Measurements from ENCODE around the gene PHACTR1.
A peak's percentile ranks its signal among the peaks of the same experiment; 100 is the strongest.

Gene PHACTR1

DNA sequence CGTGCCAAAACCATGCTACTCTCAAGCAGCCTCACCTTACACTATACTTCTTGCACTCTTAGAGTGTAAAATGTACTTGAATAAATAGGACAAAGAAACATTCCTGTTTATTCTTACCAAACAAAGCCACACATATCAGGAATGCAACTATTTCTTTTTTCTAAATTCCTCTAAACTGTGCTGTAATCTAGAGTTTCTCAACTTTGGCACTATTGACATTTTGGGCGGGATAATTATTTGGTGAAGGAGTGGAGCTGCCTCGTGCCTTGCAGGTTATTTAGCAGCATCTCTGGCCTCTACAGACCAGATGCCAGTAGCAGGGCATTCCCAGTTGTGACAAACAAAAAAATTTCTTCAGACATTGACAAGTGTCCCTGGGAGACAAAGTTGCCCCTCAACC, 86.9 kb downstream of the PHACTR1 start:
- no peak for DNase-seq (ENCODE audit: low spot score)

DNA sequence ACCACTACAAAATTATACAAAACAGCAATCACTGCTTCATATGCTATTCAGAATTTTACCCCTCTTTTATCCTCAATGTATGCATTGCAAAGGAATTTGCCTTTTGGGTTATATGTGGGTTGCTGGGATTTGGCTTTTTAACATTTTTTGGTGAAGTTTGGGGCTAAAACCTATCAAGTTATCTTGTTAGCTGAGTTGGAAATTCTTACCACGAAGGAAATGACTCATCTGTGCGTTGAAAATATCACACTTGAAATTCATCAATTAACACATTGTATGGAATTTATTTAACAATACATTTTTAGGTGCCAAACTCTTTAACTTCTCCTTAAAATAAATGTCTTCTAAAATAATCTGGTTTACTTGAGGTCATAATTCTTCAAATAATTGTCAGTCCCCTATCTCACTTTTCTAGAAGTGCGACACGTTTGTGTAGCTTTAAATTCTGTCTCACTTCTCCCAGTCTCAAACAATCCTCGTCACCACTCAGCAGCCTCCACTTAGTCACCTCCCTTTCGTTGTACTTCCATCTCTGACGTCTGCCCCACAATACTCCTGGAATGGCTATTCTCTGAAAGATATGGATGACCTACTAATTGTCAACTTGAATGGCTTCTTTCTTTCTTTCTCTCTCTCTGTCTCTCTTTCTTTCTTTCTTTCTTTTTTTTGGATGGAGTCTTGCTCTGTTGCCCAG, 88.5 kb downstream of the PHACTR1 start:
- DNase-seq (ENCODE audit: low spot score): no peak

DNA sequence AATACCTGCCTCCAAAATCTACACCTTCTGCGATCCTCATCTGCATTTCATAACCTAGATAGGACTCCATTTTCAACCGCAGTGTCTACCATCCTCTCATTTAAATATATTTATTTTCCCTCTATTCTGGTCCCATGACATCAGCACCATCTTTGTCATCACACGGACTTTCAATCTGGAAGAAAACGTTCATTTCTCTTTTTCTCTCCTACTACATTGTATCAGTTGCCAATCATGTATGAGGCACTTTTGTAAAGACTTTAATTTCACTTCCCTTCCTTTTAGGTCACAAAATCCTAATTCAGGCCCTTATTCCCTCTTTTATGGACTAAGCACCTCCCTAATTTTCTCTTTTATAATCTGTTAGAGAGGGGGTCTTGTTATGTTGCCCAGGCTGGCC, 89.6 kb downstream of the PHACTR1 start:
- no peak for DNase-seq (ENCODE audit: low spot score)

DNA sequence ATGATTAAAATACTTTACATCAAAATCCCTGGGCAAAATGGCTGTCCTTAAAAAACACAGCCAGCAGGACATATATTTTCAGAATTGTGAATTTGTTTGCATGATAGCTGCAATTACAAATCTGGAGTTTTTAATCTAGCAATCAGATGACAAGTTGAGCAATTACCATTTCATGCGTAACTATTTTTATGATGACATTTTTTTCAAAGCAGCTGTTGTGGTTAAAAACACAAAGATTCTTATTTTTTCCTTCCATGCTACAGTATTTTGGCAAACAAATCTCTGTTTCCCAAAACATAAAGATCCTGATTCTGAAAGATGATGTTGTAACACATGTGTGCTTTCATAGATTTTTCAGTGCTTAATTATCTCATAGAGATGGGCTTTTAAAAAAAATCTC, 90.2 kb downstream of the PHACTR1 start:
- DNase-seq (ENCODE audit: low spot score): no peak

DNA sequence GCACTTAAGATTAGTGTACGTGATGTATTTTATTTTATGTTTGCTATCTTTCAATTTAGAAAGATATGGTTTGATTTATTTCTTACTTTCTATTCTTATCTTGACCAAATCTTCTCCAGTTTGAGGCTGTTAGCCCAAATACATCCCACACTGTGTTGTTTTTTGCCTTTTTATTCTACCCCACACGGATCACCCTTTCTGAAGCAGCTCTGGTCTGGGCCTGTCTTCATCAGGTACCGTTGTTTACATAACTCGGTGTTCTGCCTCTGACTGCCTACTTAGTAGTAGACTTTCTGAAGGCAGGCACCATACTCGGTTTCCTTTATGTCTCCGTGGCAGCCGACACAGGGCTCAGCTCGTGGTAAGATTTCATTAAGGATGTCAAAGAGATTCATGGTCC, 95.0 kb downstream of the PHACTR1 start:
- DNase-seq (ENCODE audit: low spot score): no peak

DNA sequence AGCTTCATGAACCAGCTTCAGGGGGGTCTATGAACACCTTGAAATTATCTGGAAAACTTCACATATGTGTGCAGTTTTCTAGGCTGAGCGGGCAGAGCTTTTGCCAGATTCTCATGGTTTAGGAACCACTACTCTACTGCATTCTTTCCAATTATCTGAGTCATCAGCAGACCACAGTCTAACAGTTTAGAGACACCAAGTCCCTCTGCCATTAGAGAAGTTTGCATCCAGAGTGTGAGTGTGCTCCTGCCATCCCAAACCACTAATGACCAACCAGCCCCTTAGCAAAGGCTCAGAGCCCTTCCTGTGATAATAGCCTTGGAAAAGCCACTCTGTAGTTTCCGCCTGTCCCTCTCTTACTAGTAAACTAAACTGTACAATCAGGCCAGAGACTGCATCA, 96.8 kb downstream of the PHACTR1 start:
- DNase-seq (ENCODE audit: low spot score): no peak

DNA sequence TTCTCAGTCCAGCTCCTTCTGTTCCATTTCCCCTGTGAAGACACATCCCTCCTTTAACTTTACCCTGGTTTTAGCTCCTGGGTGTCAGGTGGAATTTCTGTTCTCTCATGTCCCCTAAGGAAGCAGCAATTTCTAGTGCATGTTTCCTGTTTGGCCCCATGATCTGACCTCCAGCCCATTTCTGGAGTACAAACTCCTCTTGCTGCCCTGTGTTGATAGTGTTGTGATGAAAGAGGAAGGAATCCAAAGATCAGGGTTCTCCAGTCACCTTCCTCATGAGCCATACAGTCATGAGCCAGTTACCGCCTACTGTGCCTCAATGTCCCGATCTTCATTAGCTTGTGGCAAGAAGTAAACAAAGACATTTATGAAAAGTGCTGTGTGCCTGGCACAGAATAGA, 97.4 kb downstream of the PHACTR1 start:
- DNase-seq (ENCODE audit: low spot score): no peak

DNA sequence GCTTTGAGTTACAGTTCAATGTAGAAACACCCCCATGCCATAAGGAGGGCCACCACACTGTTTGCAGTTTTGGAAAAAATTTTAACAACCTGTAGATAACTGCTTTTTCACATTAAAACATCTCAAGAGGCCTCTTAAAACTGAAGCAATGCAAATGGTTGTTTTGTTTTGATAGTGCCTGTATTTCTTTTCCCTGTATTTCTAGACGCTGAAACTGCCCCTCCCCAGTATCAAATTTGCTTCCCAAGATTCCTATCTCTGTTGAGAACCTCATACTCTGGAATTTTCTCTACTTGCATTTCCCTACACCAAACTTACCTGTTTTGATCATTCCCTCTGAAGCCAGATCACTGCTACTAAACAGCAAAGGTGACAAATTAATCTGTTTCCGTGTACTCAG, 98.5 kb downstream of the PHACTR1 start:
- no peak for DNase-seq (ENCODE audit: low spot score)

DNA sequence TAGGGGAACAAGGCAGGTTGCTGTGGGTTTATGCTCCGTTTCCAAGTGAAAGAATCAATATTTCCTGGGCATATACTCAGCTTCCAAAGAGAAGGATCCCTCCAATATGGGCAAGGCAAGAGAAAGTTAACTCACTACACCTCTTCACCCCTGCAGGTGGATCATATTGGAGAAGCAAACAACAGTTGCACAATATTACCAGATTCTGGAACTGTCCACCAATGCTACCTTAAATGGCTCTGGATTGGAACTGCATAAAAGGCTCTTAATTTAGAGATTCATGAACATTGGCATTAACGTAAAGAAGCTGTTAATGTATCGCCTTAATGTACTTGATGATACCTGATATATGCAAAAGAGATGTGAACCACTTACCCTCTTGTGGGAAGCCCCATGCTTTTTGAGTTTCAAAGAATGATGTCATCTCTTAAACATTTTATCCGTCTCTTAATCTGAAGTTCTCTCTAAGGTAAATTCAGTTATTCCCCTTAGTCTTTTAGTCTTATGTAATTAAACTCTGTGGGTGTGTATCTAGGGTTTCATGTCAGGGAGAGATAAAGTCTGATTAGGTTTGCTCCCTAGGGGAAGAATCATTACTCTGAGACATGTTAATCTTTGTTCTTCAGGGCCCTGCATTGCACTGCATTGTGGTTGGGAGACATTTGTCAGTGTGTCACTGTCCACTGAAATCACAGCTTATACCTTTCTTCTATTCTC, 99.5 kb downstream of the PHACTR1 start:
- DNase-seq (ENCODE audit: low spot score): no peak

DNA sequence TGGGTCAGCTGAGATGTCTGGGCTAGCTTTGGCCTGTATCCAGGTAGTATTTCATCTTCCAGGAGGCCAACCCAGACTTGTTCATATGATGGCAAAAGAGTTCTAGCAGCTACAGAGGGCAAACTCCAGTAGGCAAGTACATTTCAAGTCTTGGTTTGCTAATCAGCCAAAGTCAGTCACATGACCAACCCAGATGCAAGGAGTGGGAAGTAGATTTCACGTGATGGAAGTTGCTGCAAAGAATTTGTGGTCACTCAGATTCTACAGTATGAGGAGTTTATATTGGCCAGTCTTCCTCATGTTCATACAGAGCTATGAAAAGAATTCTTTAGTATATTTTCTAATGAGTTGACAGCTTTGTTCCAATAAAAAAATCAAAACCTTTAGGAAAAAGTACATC, 101.8 kb downstream of the PHACTR1 start:
- no peak for DNase-seq (ENCODE audit: low spot score)

DNA sequence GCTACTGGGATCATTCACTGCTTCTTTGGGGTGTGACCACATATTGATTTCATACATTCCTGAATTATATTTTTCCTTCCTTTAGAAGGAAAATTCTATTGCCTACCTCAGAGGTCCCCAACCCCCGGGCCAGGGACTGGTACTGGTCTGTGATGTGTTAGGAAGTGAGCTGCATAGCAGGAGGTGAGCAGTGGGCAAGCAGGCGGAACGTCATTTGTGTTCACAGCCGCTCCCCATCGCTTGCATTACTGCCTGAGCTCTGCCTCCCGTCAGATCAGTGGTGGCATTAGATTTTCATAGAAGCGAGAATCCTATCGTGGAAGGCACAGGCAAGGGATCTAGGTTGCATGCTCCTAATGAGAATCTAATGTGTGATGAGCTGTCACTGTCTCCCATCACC, 107.3 kb downstream of the PHACTR1 start:
- DNase-seq (ENCODE audit: low spot score): no peak

DNA sequence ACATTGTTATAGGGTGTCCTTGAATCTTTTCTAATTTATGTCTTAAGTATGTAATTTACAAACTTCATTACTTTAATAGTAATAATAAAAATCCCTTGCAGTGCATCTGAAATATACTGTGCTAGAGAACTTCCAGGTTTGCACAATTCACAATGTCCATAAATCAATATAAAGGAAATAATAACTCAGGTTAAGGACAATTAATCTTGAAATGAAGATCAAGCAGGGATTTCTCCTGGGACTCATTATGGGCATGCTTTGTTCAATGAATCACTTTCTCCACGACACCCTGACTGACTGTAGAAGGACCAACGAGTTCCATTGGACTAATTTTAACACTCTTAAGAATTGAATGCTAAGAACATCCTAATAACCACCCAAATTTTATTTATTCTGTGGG, 110.0 kb downstream of the PHACTR1 start:
- no peak for DNase-seq (ENCODE audit: low spot score)

DNA sequence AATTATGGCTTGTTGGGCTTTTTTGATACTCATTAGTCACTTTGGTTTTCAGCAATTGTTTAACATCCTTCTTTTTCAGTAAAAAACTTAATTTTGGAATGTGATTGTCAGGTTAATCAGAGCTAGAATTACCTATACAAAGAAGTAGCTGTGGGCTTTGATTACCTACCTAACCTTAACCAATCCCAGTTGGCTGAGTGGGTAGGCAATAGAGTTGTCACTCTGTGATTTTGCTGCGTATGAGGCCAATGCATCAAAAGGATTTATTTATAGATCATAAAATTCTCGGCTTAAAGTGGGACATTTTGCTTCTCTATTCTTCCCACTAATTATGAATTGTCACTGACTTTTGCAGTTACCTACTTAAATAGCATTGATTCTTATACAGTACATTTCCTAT, 111.4 kb downstream of the PHACTR1 start:
- no peak for DNase-seq (ENCODE audit: low spot score)

DNA sequence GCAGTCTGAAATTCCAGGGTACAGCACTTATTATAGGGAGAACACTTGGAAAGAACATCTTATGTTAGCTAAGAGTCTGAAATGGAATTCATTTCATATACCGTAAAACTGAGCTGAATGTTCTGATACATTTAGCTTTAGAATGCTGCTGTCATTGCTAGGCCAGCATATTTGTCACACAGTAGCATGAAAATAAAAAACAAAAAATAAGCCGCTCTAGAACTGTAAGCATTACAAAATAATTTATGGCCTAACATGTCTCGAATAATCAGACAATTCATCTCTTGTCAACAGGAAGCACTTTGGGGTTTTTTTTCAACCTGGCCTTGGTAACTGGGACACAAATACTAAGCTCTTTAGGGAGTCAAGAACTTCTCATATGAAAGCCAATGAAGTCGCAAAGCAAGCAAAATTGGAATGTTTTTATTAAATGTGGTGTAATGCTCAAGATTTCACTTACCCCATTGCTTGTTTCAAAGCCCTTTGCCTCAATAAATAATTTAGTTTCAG, 115.7 kb downstream of the PHACTR1 start:
- no peak for DNase-seq (ENCODE audit: low spot score)

DNA sequence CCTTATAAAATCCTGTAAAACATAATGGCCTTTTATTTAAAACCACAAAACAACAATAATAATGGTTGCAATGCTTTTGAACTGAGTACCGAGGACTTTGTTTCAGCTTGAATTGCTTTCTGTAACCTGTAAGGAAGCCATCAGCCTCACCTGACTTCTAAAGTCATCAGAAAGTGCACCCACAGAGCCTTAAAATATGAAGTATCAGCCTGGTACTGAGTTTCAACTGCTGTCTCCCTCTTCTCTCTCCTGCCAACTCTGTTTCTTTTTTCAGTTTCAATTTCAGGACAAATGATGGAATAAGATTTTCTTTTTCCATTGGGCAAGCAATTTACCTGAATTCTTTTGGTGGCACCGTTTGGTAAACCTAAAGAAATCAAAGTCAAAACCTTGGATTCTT, 119.4 kb downstream of the PHACTR1 start:
- no peak for DNase-seq (ENCODE audit: low spot score)

DNA sequence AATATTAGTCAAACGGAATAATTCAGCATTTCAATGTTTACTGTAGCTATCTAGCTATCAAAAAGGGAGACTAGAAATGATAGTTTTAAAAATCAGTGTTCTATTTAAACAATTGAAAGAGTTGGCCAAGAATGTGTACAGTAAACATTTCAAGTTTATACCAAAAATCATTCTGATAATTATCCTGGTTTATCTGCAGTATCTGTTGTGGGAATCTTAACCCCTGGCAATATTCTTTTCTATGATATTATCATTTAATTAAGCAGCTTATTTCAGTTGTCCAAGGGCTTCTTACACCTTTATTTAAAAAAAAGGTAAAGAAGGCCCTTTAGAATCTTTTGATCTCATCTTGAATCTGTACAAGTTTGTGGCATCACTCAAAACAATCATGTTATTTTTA, 125.1 kb downstream of the PHACTR1 start:
- DNase-seq (ENCODE audit: low spot score): no peak

DNA sequence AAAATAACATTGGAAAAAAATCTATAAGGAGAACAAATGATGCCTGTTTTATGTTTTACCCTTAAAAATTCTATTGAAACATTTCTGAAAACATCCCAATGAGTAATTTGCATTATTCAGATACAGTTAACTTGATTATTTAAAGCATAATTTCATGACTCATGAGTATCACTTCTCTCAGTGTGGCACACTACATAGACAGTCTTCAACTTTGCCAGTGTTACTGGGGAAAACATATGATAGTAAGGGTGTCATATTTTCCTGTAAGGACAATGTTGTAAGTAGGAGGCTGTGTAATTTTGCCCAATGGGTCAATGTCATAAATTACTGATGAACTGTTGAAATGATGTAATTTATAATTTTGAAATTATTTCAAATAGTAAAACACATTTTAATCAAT, 125.5 kb downstream of the PHACTR1 start:
- no peak for DNase-seq (ENCODE audit: low spot score)

DNA sequence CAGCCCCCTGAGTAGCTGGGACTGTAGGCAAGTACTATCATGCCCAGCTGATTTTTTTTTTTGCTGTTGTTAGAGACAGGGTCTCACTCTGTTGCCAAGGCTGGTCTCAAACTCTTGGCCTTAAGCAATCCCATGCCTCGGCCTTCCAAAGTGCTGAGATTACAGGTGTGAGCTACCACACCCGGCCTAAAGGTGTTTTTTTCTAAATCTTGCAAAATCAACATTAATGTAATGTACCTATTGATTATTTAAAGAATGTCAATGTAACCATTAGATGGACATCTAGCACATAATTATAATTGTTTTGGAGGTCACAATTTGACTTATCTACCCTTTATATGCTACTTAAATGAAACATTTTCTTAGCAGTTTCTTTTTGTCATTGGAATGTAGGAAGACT, 126.1 kb downstream of the PHACTR1 start:
- no peak for DNase-seq (ENCODE audit: low spot score)

DNA sequence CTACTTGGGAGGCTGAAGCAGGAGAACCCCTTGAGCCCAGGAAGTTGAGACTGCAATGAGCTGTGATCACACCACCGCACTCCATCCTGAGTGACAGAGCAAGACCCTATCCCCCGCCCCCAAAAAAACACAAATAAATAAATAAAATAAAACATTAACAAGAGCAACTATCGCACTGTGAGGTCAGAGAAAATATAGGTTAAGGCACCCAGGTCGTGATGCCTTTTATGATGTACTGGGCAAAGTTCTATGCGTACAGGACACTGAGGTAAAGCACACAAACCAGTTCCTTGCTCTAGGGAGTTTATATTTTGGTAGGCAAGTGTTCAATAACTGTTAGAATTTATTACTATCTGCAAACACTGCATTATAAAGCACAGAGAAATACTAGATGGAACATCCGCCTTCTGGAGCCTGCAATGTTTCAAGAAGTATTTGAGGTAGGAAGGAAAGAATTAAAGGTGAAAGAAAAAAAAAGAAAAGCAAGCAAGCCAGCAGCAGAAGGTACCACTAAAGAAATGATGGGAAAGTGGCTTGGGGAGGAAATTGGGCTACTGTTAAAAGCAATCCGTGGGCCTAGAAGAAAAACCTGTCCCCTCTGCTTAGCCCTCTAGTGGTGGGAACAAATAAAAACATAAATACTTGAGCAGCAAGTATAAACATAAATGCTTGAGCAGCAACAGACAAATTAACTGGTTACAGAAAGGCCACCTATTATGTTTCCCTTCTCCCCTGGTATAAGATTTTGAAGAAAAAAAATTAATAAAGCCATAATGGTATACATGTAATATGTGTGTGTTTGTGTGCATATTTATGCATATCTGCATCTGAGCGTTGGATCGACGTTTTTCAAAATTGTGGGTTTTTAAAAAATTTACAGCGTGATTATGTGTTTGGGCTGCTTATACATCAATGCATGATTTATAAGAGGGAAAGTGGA, 128.0 kb downstream of the PHACTR1 start:
- peak; percentile 45 for DNase-seq (ENCODE audit: low spot score)

DNA sequence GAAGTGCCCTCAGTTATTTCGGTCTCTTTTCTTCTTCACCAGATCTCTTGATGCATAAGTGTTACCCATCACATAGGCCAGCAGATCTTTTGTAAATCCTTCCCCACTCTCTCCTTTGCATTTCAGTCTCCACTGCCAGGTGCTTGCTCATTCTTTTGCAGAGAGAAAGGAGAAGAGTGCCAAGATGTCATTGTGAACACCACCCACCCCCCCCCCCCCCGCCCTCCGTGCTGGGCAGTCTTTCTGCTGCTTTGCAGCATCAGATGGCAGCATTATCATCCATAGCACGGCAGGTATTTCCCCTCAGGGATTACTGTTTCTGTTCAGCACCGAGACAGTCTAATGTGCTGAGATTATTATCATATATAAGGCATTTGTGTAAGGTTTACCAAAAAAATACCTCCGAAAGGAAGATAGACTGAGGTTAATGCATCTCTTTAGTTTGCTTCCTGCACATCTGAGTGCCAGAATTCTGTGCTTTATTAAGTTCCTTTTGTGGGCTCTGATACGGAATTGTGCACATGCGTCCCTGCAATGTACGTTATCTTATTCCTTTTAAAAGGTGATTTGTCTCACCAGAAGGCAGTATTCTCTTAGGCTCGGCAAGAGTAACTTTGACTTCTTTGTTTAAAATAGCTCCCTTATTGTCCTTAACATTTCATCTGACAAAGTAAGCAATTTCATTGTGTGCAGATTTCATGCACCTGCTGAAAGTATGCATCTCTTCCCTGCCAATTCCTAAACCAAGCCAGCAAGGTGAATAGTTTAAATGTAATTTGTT, 128.8 kb downstream of the PHACTR1 start:
- no peak for DNase-seq (ENCODE audit: low spot score)

DNA sequence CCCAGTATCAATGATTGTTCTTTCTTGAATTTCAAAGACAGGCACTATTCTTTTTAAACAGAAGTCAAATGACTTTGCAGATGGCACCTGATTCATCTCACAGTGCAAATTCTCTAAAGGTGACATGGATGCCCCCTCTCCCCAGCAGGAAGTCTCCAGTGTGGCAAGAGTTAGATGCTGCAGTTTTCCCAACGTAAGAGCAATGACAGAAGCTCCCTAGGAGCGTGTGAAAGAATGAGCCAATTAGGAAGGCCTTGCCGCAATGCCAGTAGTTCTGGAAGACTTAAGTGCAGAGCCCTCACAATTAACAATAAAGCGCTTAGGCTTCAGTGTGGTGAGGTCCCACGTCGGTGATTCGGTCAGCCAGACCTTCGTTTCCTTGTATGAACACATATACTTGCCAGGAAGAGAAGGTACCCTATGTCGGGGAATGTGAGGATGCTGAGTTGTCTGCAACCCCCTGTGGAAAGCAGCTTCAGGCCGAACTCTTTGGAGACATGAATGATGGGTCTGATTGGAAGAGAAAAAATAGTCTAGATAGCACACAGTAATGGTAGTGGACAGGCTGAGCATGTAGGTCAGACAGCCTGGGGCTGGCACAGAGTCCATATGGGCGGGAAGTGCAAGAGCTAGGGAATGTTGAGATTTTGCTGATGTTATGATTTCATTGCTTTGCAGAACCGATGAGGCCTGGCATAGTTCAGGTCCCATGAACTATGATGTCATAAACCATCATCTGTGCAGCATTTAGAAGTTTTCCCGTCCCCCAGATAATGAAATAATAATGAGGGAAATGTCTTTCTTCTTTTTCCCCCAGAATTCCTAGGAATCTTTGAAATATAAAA, 132.6 kb downstream of the PHACTR1 start:
- DNase-seq (ENCODE audit: low spot score): no peak
